HL-60 (cell line): ENCODE data around the gene MAP6.

ENCODE experiments used
- POLR2AphosphoS5 ChIP-seq: IDR thresholded peaks from 2 replicates; pipeline ENCODE4 v1.6.1; 2012; ENCODE audit warnings: low read depth
- TF ChIP-seq, protein P1 (sequence below): IDR thresholded peaks from one replicate; pipeline ENCODE4 v1.5.1; 2011; ENCODE audit warnings: low read length, control low read depth, inconsistent platforms; ENCODE audit not compliant: insufficient read depth
- TF ChIP-seq, protein P2 (sequence below): IDR thresholded peaks from 2 replicates; pipeline ENCODE4 v1.6.1; 2012; ENCODE audit warnings: low read depth; ENCODE audit not compliant: insufficient replicate concordance

DNA sequence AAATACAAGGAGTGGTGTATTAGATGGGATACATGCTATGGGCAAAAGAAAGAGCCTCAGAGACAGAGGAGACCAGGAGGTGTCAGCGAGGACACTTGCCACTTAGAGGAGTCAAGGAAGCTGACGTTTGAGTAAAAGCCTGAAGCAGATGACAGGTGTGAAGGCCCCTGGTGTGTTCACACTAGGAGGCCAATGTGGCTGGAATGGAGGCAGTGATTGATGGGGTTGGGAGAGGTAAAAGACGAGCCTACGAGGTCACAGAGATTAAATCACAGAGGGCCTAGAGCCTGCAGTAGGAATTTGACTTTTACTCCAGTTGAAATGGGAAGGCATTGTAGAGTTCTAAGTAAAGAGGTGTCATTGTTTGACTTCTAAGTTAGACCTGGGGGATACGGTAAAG, 131.1 kb downstream of the MAP6 start:
- TF ChIP-seq, protein P1, sequence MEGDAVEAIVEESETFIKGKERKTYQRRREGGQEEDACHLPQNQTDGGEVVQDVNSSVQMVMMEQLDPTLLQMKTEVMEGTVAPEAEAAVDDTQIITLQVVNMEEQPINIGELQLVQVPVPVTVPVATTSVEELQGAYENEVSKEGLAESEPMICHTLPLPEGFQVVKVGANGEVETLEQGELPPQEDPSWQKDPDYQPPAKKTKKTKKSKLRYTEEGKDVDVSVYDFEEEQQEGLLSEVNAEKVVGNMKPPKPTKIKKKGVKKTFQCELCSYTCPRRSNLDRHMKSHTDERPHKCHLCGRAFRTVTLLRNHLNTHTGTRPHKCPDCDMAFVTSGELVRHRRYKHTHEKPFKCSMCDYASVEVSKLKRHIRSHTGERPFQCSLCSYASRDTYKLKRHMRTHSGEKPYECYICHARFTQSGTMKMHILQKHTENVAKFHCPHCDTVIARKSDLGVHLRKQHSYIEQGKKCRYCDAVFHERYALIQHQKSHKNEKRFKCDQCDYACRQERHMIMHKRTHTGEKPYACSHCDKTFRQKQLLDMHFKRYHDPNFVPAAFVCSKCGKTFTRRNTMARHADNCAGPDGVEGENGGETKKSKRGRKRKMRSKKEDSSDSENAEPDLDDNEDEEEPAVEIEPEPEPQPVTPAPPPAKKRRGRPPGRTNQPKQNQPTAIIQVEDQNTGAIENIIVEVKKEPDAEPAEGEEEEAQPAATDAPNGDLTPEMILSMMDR = no peak
- TF ChIP-seq POLR2AphosphoS5 = no peak
- TF ChIP-seq, protein P2, sequence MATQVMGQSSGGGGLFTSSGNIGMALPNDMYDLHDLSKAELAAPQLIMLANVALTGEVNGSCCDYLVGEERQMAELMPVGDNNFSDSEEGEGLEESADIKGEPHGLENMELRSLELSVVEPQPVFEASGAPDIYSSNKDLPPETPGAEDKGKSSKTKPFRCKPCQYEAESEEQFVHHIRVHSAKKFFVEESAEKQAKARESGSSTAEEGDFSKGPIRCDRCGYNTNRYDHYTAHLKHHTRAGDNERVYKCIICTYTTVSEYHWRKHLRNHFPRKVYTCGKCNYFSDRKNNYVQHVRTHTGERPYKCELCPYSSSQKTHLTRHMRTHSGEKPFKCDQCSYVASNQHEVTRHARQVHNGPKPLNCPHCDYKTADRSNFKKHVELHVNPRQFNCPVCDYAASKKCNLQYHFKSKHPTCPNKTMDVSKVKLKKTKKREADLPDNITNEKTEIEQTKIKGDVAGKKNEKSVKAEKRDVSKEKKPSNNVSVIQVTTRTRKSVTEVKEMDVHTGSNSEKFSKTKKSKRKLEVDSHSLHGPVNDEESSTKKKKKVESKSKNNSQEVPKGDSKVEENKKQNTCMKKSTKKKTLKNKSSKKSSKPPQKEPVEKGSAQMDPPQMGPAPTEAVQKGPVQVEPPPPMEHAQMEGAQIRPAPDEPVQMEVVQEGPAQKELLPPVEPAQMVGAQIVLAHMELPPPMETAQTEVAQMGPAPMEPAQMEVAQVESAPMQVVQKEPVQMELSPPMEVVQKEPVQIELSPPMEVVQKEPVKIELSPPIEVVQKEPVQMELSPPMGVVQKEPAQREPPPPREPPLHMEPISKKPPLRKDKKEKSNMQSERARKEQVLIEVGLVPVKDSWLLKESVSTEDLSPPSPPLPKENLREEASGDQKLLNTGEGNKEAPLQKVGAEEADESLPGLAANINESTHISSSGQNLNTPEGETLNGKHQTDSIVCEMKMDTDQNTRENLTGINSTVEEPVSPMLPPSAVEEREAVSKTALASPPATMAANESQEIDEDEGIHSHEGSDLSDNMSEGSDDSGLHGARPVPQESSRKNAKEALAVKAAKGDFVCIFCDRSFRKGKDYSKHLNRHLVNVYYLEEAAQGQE = no peak
